Prostate gland (tissue), 2 donors: ENCODE results near the gene NLGN4Y. TPM values are rescaled to one million over a fixed set of nuclear protein-coding genes. Genes with fewer than 3 reads are reported as not detected.

Source experiments
- DNase-seq: peaks from one replicate; pipeline ENCODE4 v3.0.0-alpha.2; 2019; ENCODE audit warnings: low spot score
- H3K27ac ChIP-seq, 2 donors: fragments of 200-600 bp; sonication (generic); 2 replicates each; pipeline ENCODE4 v1.5.1; 2017 to 2019
- H3K27me3 ChIP-seq: fragments of 200-600 bp; sonication (generic); replicated peaks from 2 replicates; pipeline ENCODE4 v1.5.1; 2019; ENCODE audit not compliant: insufficient read depth
- H3K36me3 ChIP-seq, 2 donors: fragments of 200-600 bp; sonication (generic); 1 replicate in 1 of 2; 2 replicates in 1 of 2; pipeline versions ENCODE4 v1.5.1 to v1.8.1; 2017 to 2019
- H3K4me1 ChIP-seq: fragments of 200-600 bp; sonication (generic); replicated peaks from 2 replicates; pipeline ENCODE4 v1.5.1; 2019
- H3K4me3 ChIP-seq, 2 donors: fragments of 200-600 bp; sonication (generic); 2 replicates each; pipeline ENCODE4 v1.5.1; 2017 to 2019
- H3K9me3 ChIP-seq: fragments of 200-600 bp; sonication (generic); 2 replicates; pipeline ENCODE4 v1.5.1; 2017
- CTCF ChIP-seq, 4 experiments: fragments of 200-600 bp in 2 of 4; fragments of 450-650 bp in 2 of 4; sonication (generic) in 2 of 4; IDR thresholded peaks; 1 replicate in 3 of 4; 2 replicates in 1 of 4; pipeline ENCODE4 v1.5.1; 2016 to 2019; ENCODE audit warnings: antibody characterized with exemption in 4 of 4, mild to moderate bottlenecking in 2 of 4, moderate library complexity in 2 of 4
- POLR2A ChIP-seq: fragments of 450-650 bp; IDR thresholded peaks from one replicate; pipeline ENCODE4 v1.6.1; 2016; ENCODE audit warnings: antibody characterized with exemption, mild to moderate bottlenecking
- POLR2AphosphoS5 ChIP-seq: sonication (generic); formaldehyde crosslinking; IDR thresholded peaks from one replicate; pipeline ENCODE4 v1.6.1; 2017; ENCODE audit warnings: antibody characterized with exemption
- WGBS: methylation state at CpG from one replicate; pipeline ENCODE4 v1.1.5; 2018; 5-methylcytosine and 5-hydroxymethylcytosine counted together
- intact Hi-C: fragments of 100-400 bp; cut with DNase I; formaldehyde crosslinking; loops from one replicate; pipeline ENCODE4 v1.14.2; 2022
- total RNA-seq, 2 donors: library from RNA; depleted of rRNA; stranded (reverse); fragments of >200 nt; gene quantifications; one replicate each; pipeline ENCODE4 v1.1.0, GENCODE V29; 2016

Gene NLGN4Y
- total RNA-seq, 2 donors from 2014 or later = 22.4 to 24.4 TPM

- H3K27ac ChIP-seq = no peak overlapping the region
These were observed 113.2 kb downstream of the NLGN4Y start for GRCh38 chrY:14637551-14637950.

GRCh38 chrY:14641853-14642252 lies 117.5 kb downstream of the NLGN4Y start:
- H3K27me3 ChIP-seq = no peaks in the 10 kb centered on the region
- H3K9me3 ChIP-seq = no peaks in the 10 kb centered on the region
- whole genome bisulfite sequencing = 91% methylated on average over 2 of the region's 2 CpGs
- H3K4me1 ChIP-seq = no peaks in the 10 kb centered on the region
- no peak overlapping the region for H3K27ac ChIP-seq
- intact Hi-C loops = no loop called here
- H3K4me3 ChIP-seq = no peak overlapping the region
- no peaks in the 10 kb centered on the region for H3K36me3 ChIP-seq
- TF ChIP-seq POLR2AphosphoS5 = no peak
- no peak for TF ChIP-seq CTCF (IDR thresholded peaks at IDR 0.05)
- TF ChIP-seq POLR2A = no peak
- DNase-seq = no peak

More at GRCh38 chrY:14637551-14637950, 113.2 kb downstream of the NLGN4Y start:
- DNase-seq = no peak
- TF ChIP-seq CTCF (IDR thresholded peaks at IDR 0.05) (no peak), POLR2A (no peak), POLR2AphosphoS5 (no peak)
- Histone ChIP-seq H3K36me3 (no peaks in the 10 kb centered on the region), H3K4me3 (no peak overlapping the region), H3K9me3 (no peaks in the 10 kb centered on the region), H3K4me1 (no peaks in the 10 kb centered on the region), H3K27me3 (no peaks in the 10 kb centered on the region)
- intact Hi-C loops = no loop called here

- DNase-seq = no peak
- 67% methylated on average over 6 of the region's 6 CpGs for WGBS
- no peaks in the 10 kb centered on the region for H3K27me3 ChIP-seq
- H3K4me3 ChIP-seq = no peak overlapping the region
- H3K36me3 ChIP-seq = no peaks in the 10 kb centered on the region
- intact Hi-C loops = no loop called here
- no peak for TF ChIP-seq POLR2AphosphoS5
- no peak for TF ChIP-seq CTCF (IDR thresholded peaks at IDR 0.05)
- no peak for TF ChIP-seq POLR2A
- H3K4me1 ChIP-seq = no peaks in the 10 kb centered on the region
- no peak overlapping the region for H3K27ac ChIP-seq
- no peaks in the 10 kb centered on the region for H3K9me3 ChIP-seq
These were observed 120.0 kb downstream of the NLGN4Y start for GRCh38 chrY:14644157-14644952.

- TF ChIP-seq POLR2A = no peak
- TF ChIP-seq CTCF (IDR thresholded peaks at IDR 0.05) = no peak
- no peak for TF ChIP-seq POLR2AphosphoS5
- Histone ChIP-seq H3K36me3 (no peaks in the 10 kb centered on the region), H3K4me3 (no peak overlapping the region), H3K27me3 (no peaks in the 10 kb centered on the region), H3K27ac (no peak overlapping the region), H3K9me3 (no peaks in the 10 kb centered on the region), H3K4me1 (no peaks in the 10 kb centered on the region)
- intact Hi-C loops = no loop called here
- DNase-seq = no peak
- WGBS = 91% methylated on average over 1 of the region's 1 CpG
These were observed 154.9 kb downstream of the NLGN4Y start for GRCh38 chrY:14679181-14679580.

- no peaks in the 10 kb centered on the region for H3K9me3 ChIP-seq
- intact Hi-C loops = no loop called here
- no peaks in the 10 kb centered on the region for H3K27me3 ChIP-seq
- H3K36me3 ChIP-seq = no peaks in the 10 kb centered on the region
- TF ChIP-seq POLR2A (no peak), POLR2AphosphoS5 (no peak), CTCF (IDR thresholded peaks at IDR 0.05) (no peak)
- no peak overlapping the region for H3K27ac ChIP-seq
- DNase-seq = no peak
- no peak overlapping the region for H3K4me3 ChIP-seq
- no peaks in the 10 kb centered on the region for H3K4me1 ChIP-seq
These were observed 170.2 kb downstream of the NLGN4Y start for GRCh38 chrY:14694543-14694942.
